NCI-H1417 treated with DMSO at 0.1 percent for 48 hours (cell line): Measurements from ENCODE around the gene DHX57.

ENCODE experiments used
- DNase-seq: peaks from one replicate; lab custom pipeline; 2025; lab: John Stamatoyannopoulos, UW

Gene DHX57

GRCh38 chr2:38750011-38750890 lies 125.5 kb downstream of the DHX57 start:
- peak; percentile 54 for DNase-seq

DNA sequence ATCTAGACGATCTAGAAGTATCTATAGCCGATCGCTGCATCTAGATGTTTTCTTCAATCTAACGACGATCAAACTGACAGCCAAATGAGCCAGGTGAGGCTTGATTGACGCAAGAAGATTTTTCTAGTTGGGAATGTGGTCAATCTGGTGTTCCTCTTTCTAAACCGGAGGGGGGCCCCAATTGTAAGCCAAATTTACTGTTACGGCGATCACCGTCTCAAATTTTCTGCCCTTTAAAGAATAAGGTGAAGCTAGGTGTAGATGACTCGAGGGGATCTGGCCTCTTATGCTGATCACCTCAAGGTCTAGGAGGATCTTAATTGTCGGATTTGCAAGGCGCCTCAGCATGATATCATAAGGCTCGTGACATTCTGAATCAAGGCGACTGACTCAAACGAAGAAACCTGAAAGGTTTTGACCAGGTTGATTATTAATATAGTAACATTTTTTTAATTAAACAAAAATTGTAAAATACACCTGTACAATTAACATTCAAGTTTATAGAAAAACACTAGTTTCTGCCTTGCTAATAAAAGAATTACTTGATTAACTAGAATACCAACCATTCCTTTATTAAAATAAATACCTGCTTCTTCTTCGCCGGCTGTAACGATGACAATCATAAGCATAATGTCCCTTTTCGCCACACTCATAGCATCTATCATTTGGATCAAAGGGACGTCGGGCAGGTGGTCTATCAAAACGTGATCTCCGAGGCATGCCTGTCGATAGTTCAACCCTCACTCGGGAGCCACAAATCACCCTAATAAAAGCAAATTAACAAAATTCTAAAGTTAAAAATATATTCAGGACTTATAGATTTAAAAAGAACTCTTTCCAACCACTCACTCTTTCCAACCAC lies 126.6 kb downstream of the DHX57 start:
- DNase-seq, result no peak

- DNase-seq, result no peak
Observed at GRCh38 chr2:38748391-38748790, 127.3 kb downstream of the DHX57 start.

GRCh38 chr2:38747819-38748218 lies 127.9 kb downstream of the DHX57 start:
- no peak for DNase-seq
